Smooth muscle cell (in vitro differentiated cells): Measurements from ENCODE around the gene FLACC1. TPM values are rescaled to one million over a fixed set of nuclear protein-coding genes. Genes with fewer than 3 reads are reported as not detected.

Experiments used
- DNase-seq: peaks from one replicate; lab custom pipeline; 2025; ENCODE audit not compliant: unreplicated experiment; lab: John Stamatoyannopoulos, UW
- H2AFZ ChIP-seq: fragments of 200-600 bp; sonication (generic); 2 replicates; pipeline ENCODE4 v1.6.0; 2016; ENCODE audit warnings: antibody characterized with exemption, low read depth, mild to moderate bottlenecking
- H3F3A ChIP-seq: fragments of 200-600 bp; sonication (generic); 2 replicates; pipeline ENCODE4 v1.6.0; 2017; ENCODE audit warnings: antibody characterized with exemption, low read depth
- H3K27ac ChIP-seq: fragments of 200-600 bp; sonication (generic); 2 replicates; pipeline ENCODE4 v1.5.1; 2016; ENCODE audit warnings: low read depth, mild to moderate bottlenecking
- H3K27me3 ChIP-seq: fragments of 200-600 bp; sonication (generic); 2 replicates; pipeline ENCODE4 v1.6.1; 2016; ENCODE audit warnings: low read depth, mild to moderate bottlenecking
- H3K36me3 ChIP-seq: fragments of 200-600 bp; sonication (generic); 2 replicates; pipeline ENCODE4 v1.5.1; 2016; ENCODE audit warnings: low read depth
- H3K4me1 ChIP-seq: fragments of 200-600 bp; sonication (generic); 2 replicates; pipeline ENCODE4 v1.5.1; 2016; ENCODE audit warnings: low read depth
- H3K4me2 ChIP-seq: fragments of 200-600 bp; sonication (generic); 2 replicates; pipeline ENCODE4 v1.6.0; 2016; ENCODE audit warnings: mild to moderate bottlenecking
- H3K4me3 ChIP-seq: fragments of 200-600 bp; sonication (generic); 2 replicates; pipeline ENCODE4 v1.5.1; 2016; ENCODE audit warnings: mild to moderate bottlenecking
- H3K79me2 ChIP-seq: fragments of 200-600 bp; sonication (generic); 2 replicates; pipeline ENCODE4 v1.6.0; 2016; ENCODE audit warnings: low read depth, mild to moderate bottlenecking
- H3K9ac ChIP-seq: fragments of 200-600 bp; sonication (generic); 2 replicates; pipeline ENCODE4 v1.6.0; 2016; ENCODE audit warnings: low read depth
- H3K9me3 ChIP-seq: fragments of 200-600 bp; sonication (generic); replicated peaks from 2 replicates; pipeline ENCODE4 v1.5.1; 2016; ENCODE audit warnings: low read depth
- H4K20me1 ChIP-seq: fragments of 200-600 bp; sonication (generic); 2 replicates; pipeline ENCODE4 v1.6.0; 2016; ENCODE audit warnings: low read depth
- CTCF ChIP-seq: fragments of 200-600 bp; sonication (generic); IDR thresholded peaks from 2 replicates; pipeline ENCODE4 v1.5.1; 2017; ENCODE audit warnings: borderline replicate concordance, mild to moderate bottlenecking, antibody characterized with exemption; ENCODE audit not compliant: insufficient read depth, poor library complexity, severe bottlenecking
- WGBS: methylation state at CpG from one replicate; pipeline ENCODE4 v1.1.7; 2016; ENCODE audit warnings: low lambda C conversion rate; 5-methylcytosine and 5-hydroxymethylcytosine counted together
- polyA plus RNA-seq: library from polyadenylated mRNA; unstranded; fragments of >200 nt; fragmentation: Nextera tagmentation; extraction: Ambion mirVana; gene quantifications from 2 replicates; pipeline ENCODE4 v1.2.1, GENCODE V29; 2016
- total RNA-seq: library from RNA; depleted of rRNA; stranded (reverse); fragments of >200 nt; gene quantifications from 2 replicates; pipeline ENCODE4 v1.2.3, GENCODE V29; 2014

Gene FLACC1
- total RNA-seq: 0.76 and 0.94 TPM in 2 replicates
- 0.95 TPM in 1 of 2 replicates, not detected in the other for polyA plus RNA-seq

DNA sequence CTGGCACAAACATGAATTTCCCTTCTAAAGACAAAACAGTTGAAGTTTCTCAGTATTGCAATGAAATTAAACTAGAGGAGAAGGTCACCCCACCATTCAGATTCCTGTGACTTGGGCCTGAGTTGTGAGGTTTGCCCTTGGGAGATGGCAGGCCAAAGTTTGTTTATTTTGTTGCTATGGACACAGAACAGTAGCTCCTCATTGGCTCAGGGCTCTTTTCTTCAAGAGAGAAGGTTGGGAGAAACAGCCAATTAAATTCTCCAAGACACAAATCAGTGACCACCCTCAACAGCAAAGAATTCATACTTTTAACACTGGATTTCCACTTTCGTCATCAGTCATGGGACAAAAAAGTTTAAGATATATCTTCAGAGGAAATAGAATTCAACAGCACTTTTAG lies at the start of gene FLACC1:
FLACC1 (minus strand) TSS at position 125 of the 400 bp plus-strand sequence. CDS start 5,941 bp downstream, outside the sequence.
- H3K27ac ChIP-seq: peak within 1 kb of the TSS; percentile 60
- H3K4me2 ChIP-seq: peak within 1 kb of the TSS; percentile 18
- H3K9ac ChIP-seq: peak within 1 kb of the TSS; percentile 47
- H2AFZ ChIP-seq: no peak within 1 kb of the TSS
- no peaks in the 10 kb centered on the region for H3K9me3 ChIP-seq
- no peaks in the 10 kb centered on the region for H3K4me1 ChIP-seq
- 71% methylated on average over 1 of the region's 1 CpG for WGBS
- no peaks in the 10 kb centered on the region for H3K36me3 ChIP-seq
- no peaks in the 10 kb centered on the region for H3K27me3 ChIP-seq
- H4K20me1 ChIP-seq: no peaks in the 10 kb centered on the region
- no peak for TF ChIP-seq CTCF
- no peak for DNase-seq
- no peaks in the 10 kb centered on the region for H3F3A ChIP-seq
- no peaks in the 10 kb centered on the region for H3K79me2 ChIP-seq
- H3K4me3 ChIP-seq: no peak within 1 kb of the TSS

DNA sequence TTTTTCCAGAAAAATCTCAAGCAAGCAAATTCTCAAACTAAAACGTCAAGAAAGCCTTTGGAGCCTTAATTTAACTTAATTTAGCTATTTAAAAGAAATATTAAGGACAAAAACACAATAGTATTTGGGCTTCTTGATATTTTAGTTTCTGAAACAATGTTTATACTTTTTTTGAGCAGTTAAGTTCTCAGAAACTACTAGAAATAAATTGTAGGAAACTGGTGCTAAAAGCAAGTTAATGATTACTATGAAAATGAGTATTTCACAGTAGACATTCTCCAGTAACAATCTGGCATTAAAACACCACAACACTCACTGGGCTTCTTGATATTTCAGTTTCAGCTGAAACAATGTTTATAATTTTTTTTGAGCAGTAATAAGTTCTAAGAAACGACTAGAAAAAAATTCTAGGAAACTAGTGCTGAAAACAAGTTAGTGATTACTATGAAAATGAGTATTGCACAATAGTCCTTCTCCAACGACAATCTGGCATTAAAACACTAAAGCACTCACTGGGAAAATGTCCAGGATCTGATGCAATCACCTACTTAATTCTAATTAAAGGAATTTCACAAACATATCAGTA lies 49.0 kb upstream of the FLACC1 start:
- Histone ChIP-seq H3K27me3 (no peaks in the 10 kb centered on the region), H2AFZ (no peak overlapping the region), H3K4me3 (peak overlapping the region; percentile 19), H3K9me3 (no peaks in the 10 kb centered on the region), H3K4me1 (peaks cover 19% of the 10 kb centered on the region), H3F3A (no peaks in the 10 kb centered on the region), H3K27ac (peak overlapping the region; percentile 65), H4K20me1 (peaks cover 14% of the 10 kb centered on the region), H3K36me3 (no peaks in the 10 kb centered on the region), H3K79me2 (peaks cover 27% of the 10 kb centered on the region), H3K4me2 (peak overlapping the region; percentile 81), H3K9ac (peak overlapping the region; percentile 10)
- WGBS: 32% methylated on average over 3 of the region's 3 CpGs
- no peak for TF ChIP-seq CTCF
- DNase-seq: no peak

DNA sequence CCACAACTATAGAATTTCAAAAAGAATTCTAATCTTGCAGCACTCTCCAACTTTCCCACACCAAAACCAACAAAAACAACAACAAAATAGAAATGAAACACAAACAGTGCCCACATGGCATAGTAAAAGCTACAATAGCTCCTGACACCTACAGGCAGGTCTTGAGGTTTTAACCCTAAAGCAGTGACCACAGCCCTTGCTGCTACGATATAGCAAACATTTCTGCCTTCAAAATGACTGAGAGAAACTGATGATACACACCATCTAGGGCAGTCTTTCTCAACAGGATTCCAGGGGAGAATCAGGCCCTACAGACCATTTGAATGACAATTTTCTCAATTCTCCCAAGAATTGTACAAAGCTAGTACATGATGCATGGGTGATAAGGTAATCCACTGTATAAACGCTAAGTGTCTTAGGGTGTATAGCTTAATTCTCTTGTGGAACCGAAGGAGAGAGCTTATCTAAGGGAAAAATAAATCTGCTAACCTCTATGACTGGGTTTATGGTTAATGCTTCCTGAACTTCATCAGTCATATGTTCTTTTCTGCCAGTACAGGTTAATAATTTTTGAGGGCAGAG lies 47.6 kb upstream of the FLACC1 start:
- 18% methylated on average over 3 of the region's 3 CpGs for WGBS
- H3K27ac ChIP-seq: peak overlapping the region; percentile 53

More for the DNA sequence above, 47.6 kb upstream of the FLACC1 start:
- Histone ChIP-seq H3K36me3 (no peaks in the 10 kb centered on the region), H3F3A (no peaks in the 10 kb centered on the region), H3K9me3 (no peaks in the 10 kb centered on the region), H3K27me3 (no peaks in the 10 kb centered on the region), H3K4me3 (no peak overlapping the region), H3K4me1 (peaks cover 19% of the 10 kb centered on the region), H2AFZ (no peak overlapping the region), H3K4me2 (peak overlapping the region; percentile 42), H3K9ac (no peak overlapping the region), H4K20me1 (peaks cover 14% of the 10 kb centered on the region), H3K79me2 (peaks cover 34% of the 10 kb centered on the region)
- DNase-seq: no peak
- no peak for TF ChIP-seq CTCF
